SU-DHL-6 (cell line): Measurements from ENCODE around the gene CYP21A2.

Experiments used
- H2AFZ ChIP-seq: fragments of 200-600 bp; sonication (generic); 2 replicates; pipeline ENCODE4 v1.6.1; 2014; ENCODE audit warnings: low read depth, mild to moderate bottlenecking, moderate library complexity, mixed read lengths, antibody characterized with exemption, low read length; ENCODE audit not compliant: severe bottlenecking
- H3F3A ChIP-seq: fragments of 200-600 bp; shearing (Covaris generic); 2 replicates; pipeline ENCODE4 v1.6.0; 2016; ENCODE audit warnings: antibody characterized with exemption, mild to moderate bottlenecking; ENCODE audit not compliant: insufficient read depth
- H3K27ac ChIP-seq: fragments of 200-600 bp; sonication (generic); 2 replicates; pipeline ENCODE4 v1.5.1; 2016; ENCODE audit warnings: low read depth, mild to moderate bottlenecking, low read length, moderate library complexity, mixed read lengths
- H3K27me3 ChIP-seq: fragments of 200-600 bp; sonication (generic), shearing (Covaris generic); 2 replicates; pipeline ENCODE4 v1.6.0; 2014; ENCODE audit warnings: mild to moderate bottlenecking, low read length
- H3K36me3 ChIP-seq: fragments of 200-600 bp; sonication (generic); 2 replicates; pipeline ENCODE4 v1.6.1; 2014; ENCODE audit warnings: mild to moderate bottlenecking, low read length, mixed read lengths
- H3K4me2 ChIP-seq: fragments of 300-600, 200-600 bp; shearing (Covaris generic), sonication (generic); 2 replicates; pipeline ENCODE4 v1.6.0; 2014; ENCODE audit warnings: low read length, low read depth, mild to moderate bottlenecking; ENCODE audit not compliant: poor library complexity, severe bottlenecking
- H3K4me3 ChIP-seq: fragments of 200-600 bp; sonication (generic); 2 replicates; pipeline ENCODE4 v1.5.1; 2014; ENCODE audit warnings: antibody characterized with exemption, low read length, mild to moderate bottlenecking, mixed read lengths; ENCODE audit not compliant: insufficient read depth, poor library complexity, severe bottlenecking
- H3K79me2 ChIP-seq: fragments of 200-600 bp; sonication (generic); 2 replicates; pipeline ENCODE4 v1.6.1; 2014; ENCODE audit warnings: mild to moderate bottlenecking, low read length, moderate library complexity; ENCODE audit not compliant: insufficient read depth
- H3K9ac ChIP-seq: fragments of 200-600 bp; sonication (generic); 2 replicates; pipeline ENCODE4 v1.7.0; 2014; ENCODE audit warnings: mild to moderate bottlenecking, low read length
- H3K9me2 ChIP-seq: fragments of 200-600 bp; sonication (generic); replicated peaks from 2 replicates; pipeline ENCODE4 v1.6.1; 2014; ENCODE audit warnings: low read length; ENCODE audit not compliant: insufficient read depth
- H3K9me3 ChIP-seq: fragments of 200-600 bp; sonication (generic); 2 replicates; pipeline ENCODE4 v1.6.1; 2014; ENCODE audit warnings: low read length, mixed read lengths; ENCODE audit not compliant: insufficient read depth
- H4K20me1 ChIP-seq: fragments of 200-600 bp; sonication (generic); 2 replicates; pipeline ENCODE4 v1.6.1; 2014; ENCODE audit warnings: low read depth, mild to moderate bottlenecking, antibody characterized with exemption, low read length, moderate library complexity, mixed read lengths
- CTCF ChIP-seq: fragments of 200-600 bp; sonication (generic); IDR thresholded peaks from one replicate; pipeline ENCODE4 v1.5.1; 2017; ENCODE audit warnings: antibody characterized with exemption, mild to moderate bottlenecking, low read length, moderate library complexity; ENCODE audit not compliant: insufficient read depth, poor library complexity, severe bottlenecking
- EZH2phosphoT487 ChIP-seq: fragments of 200-600 bp; sonication (generic), shearing (Covaris generic); conservative IDR thresholded peaks from 2 replicates; pipeline ENCODE4 v1.6.1; 2018; ENCODE audit warnings: mild to moderate bottlenecking, antibody characterized with exemption, low read length, moderate library complexity, mixed read lengths

The CYP21A2 gene

DNA sequence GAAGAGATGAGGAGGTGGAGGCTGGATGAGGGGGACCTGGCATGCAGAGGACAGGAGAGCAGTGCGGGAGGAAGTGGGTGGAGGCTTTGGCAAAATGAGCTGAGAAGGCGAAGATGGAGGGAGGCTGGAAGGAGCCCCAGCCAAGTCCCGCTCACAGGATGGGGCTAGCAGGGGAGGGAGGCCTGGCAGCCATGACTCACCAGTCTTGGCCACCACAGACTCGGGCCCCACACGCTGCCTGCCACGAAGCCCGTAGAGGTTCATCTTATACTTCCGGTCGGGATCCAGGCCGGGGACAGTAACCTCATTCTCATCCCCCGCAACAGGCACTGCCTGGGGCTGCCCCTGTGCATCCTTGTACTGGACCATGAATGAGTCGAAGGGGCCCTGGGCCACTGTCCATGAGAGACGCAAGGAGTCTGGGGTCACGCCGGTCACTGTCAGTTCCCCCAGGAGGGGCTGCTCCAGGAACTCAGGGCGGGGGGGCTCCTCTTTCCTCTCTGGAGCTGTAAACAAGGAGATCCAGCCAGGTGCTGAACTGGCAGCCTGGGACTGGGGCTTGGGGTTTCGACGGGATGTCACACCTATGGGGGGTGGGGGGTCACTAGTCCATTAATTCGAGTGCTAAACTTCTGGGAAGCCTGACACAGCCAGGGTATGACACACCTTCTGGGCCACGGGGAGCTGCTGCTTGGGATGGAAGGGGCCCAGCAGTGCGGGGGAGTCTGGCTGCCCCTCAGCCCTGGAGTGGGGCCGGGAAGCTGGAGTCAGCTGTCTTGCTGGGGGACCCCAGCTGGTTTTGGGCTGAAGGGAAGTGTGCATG is 43.2 kb downstream of the CYP21A2 start:
- Histone ChIP-seq H3K4me2 (no peak overlapping the region), H4K20me1 (no peaks in the 10 kb centered on the region), H3K79me2 (no peaks in the 10 kb centered on the region), H2AFZ (no peak overlapping the region), H3K27ac (no peak overlapping the region), H3K9me3 (no peaks in the 10 kb centered on the region), H3K27me3 (no peaks in the 10 kb centered on the region; the same call in 1 of the 2 replicates), H3K9me2 (no peaks in the 10 kb centered on the region), H3F3A (no peaks in the 10 kb centered on the region), H3K9ac (no peak overlapping the region), H3K4me3 (no peak overlapping the region), H3K36me3 (no peaks in the 10 kb centered on the region)
- TF ChIP-seq CTCF (no peak), EZH2phosphoT487 (no peak)

DNA sequence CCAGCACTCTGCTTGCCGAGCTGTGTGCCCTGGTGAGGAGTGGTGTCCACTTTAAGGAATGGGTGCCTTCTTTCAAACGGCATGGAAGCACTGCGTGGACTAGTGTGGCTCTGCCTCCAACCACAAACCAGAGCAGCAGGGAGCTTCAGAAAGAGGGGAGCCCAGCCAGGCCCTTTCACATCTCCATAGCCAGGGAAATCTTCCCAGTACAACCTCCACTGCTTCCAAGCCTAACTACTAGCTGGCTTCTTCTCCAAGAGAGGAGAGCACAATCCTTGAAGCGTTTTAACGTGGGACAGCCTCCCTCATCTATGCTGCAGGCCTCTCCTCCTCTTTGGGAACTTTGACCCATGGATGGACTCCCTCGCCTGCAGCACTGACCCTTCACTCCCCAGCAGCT is 44.3 kb downstream of the CYP21A2 start:
- Histone ChIP-seq H3K9me3 (no peaks in the 10 kb centered on the region), H3K79me2 (no peaks in the 10 kb centered on the region), H3F3A (no peaks in the 10 kb centered on the region), H3K4me3 (no peak overlapping the region), H3K9ac (no peak overlapping the region), H3K36me3 (no peaks in the 10 kb centered on the region), H3K27ac (no peak overlapping the region), H3K27me3 (no peaks in the 10 kb centered on the region), H4K20me1 (no peaks in the 10 kb centered on the region), H2AFZ (no peak overlapping the region), H3K9me2 (no peaks in the 10 kb centered on the region), H3K4me2 (no peak overlapping the region)
- TF ChIP-seq EZH2phosphoT487 (no peak), CTCF (no peak)

GRCh38 chr6:32082935-32083334 is 44.7 kb downstream of the CYP21A2 start:
- Histone ChIP-seq H3K9me2 (no peaks in the 10 kb centered on the region), H3K36me3 (no peaks in the 10 kb centered on the region), H3K4me3 (no peak overlapping the region), H3K4me2 (no peak overlapping the region), H3K9me3 (no peaks in the 10 kb centered on the region), H3K27me3 (no peaks in the 10 kb centered on the region), H4K20me1 (no peaks in the 10 kb centered on the region), H3K79me2 (no peaks in the 10 kb centered on the region), H3F3A (no peaks in the 10 kb centered on the region), H3K27ac (no peak overlapping the region), H2AFZ (no peak overlapping the region), H3K9ac (no peak overlapping the region)
- TF ChIP-seq EZH2phosphoT487 (no peak), CTCF (no peak)
